ENCODE measurements around the gene TSHZ1.

Gene TSHZ1

DNA sequence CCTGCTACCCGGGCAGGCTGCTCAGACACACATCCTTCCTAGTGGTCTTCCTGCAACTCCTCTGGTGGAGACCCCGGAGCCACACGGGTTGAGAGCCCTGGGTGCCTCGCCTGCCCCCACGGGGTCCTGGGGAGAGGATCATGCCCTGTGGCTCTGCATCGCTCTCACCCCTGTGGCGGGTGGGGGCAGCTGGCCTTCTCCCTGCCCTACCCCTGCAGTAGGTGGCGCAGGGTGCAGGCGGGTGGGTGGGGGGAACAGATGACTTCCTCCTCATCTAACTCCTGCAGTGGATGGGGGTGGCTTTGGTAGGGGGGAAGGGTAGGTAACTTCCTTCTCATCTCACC lies 38.5 kb downstream of the TSHZ1 start:
- DNase-seq: no peak

GRCh38 chr18:75249672-75250470 lies 39.3 kb downstream of the TSHZ1 start:
- peak; percentile 33 for DNase-seq

DNA sequence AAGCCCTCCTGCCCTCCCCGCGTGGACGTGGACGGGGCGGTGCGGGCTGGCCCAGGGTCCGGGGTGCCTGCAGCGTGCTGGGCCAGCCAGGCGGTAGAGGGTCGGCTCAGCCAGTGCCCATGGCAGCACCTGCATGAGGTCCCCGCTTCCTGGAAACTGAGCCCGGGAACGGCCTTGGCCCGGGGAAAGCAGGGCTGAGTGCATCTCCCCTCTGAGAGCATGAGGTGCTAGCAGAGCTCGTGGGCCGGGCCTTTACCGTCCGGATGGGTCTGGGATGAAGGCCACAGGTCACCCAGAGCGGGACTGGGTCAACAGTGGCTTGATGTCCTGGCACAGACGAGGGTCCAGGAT lies 39.8 kb downstream of the TSHZ1 start:
- DNase-seq: no peak

DNA sequence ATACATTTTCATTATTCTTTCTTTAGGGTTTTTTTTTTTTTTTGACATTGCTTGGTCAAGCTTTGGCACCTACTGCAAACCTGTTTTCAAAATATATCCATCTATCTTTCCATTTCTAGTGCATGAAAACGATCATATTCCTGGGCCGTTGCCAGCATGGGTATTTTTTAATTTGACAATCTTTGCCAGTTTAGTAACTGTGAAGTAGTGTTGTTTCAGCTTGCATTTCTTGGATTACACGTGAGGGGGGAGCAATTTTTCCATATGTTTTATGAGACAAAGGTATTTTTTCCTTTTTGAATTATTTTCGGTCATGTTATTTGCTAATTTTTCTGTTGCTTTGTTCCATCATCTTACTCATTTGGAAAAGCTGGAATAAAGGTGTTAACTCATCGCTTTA lies 40.9 kb downstream of the TSHZ1 start:
- DNase-seq: no peak

GRCh38 chr18:75252136-75252535 lies 41.5 kb downstream of the TSHZ1 start:
- no peak for DNase-seq

DNA sequence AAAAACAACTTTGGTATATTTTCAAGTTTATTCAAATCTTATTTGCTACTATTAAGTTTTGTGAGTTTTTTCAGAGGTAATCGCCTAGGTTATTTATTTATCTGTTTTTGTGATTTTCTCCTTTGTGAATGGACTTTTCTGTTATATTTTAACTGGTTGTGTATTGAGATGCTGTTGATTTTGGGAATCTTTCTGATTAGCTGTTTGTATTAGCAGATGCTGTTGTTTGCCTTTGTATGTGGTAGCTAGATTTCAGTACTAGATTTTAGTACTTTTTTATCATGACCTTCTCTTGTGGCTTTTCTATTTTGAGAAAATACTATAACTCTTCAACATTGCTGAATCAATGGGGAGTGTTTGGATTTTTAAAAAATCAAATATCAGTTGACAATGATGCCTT lies 42.4 kb downstream of the TSHZ1 start:
- DNase-seq: no peak

- no peak for DNase-seq
Observed at GRCh38 chr18:75253784-75254183, 43.2 kb downstream of the TSHZ1 start.

GRCh38 chr18:75255094-75255493 lies 44.5 kb downstream of the TSHZ1 start:
- DNase-seq: no peak

GRCh38 chr18:75256376-75256775 lies 45.8 kb downstream of the TSHZ1 start:
- DNase-seq: no peak

- DNase-seq: no peak
Observed at GRCh38 chr18:75257605-75258004, 47.0 kb downstream of the TSHZ1 start.

- no peak for DNase-seq
Observed at GRCh38 chr18:75261430-75262223, 51.0 kb downstream of the TSHZ1 start.

DNA sequence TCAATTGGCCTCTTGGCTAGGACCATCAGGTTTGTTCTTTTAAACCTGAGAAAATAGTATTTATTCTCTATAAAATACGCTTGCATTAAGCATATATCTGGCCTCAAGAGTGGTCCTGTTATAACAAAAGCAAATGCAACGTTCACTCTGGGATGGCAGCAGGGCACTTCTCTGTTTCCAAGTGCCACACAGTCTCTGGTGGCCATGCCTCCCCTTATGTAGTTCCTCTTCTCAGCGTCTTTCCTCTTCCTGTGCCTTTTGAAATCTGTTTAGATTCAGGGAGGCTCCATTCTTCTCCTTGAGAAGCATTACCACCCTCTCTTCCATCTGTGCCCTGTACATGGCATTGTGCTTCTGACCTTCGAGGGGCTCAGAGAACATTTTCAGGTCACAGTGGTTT lies 51.9 kb downstream of the TSHZ1 start:
- DNase-seq: no peak

DNA sequence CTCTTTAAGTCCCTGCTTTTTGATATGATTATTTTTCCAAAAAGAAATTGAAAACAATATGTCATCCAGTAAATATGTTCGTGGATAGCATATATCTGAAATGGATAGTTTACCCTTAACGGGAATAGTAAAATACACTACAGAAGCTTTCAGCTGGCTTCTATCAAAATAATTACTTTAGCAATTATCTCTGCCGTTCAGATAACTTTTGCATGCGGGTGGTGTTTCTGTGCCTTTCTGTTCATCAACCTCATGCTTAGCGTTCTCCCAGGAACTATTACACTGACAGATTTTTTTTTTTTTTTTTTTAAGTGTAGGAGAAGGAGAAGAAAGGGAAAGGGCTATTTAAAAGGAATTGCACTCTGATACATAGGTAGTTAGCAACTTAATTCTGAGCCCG lies 53.6 kb downstream of the TSHZ1 start:
- DNase-seq: no peak

- DNase-seq: no peak
Observed at GRCh38 chr18:75264926-75265597, 54.5 kb downstream of the TSHZ1 start.

DNA sequence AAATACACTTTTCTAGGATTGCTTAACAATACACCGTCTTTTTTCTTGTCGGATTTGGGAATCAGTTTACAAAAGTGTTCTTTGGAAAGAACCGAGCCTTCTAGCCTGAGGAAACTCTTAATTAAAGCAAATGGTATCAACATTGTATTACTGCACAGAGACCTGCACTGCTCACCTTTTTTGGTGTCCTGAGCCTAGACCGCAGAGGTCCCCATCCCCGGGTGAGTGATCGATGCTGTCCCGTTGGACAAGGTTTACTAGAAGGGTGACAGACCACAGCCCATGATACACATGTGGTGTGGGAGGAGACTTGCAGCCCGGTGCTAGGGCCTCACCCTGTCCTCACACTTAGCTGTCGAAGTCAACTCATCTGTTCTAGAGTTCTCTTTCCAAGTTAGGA lies 55.3 kb downstream of the TSHZ1 start:
- no peak for DNase-seq

DNA sequence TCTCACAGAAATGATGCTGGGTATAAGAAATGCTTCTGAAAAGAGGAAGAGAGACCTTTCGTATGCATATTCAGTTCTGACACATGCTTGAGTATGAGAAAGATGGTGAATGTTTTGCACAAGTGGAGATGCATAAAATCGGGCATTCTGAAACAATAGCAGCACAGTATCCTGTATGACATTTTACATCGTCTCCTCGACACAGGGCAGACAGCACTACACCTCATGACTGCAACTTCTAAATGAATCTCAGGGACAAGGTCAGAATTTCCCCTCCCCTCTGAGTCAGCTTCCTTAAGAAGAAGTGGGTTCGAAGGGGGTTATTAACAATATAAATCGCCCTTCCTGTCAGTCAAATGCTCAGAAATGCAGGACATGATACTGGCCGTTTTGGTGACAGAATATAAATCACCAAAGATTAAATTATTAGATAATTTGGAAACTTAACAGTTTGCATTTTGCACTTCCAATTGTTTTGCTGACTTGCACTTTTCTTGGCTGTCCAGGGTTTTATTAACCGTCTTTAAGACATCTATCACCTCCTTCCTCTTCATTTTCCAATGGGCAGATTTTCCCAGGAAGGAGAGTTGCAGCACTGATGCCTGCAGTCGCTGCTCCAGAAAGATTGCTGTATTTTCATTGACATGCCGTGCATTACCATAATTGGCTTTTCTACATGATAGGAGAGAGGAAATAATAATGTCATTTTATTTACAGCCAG lies 57.2 kb downstream of the TSHZ1 start:
- no peak for DNase-seq

- DNase-seq: no peak
Observed at GRCh38 chr18:75268364-75268646, 57.7 kb downstream of the TSHZ1 start.

DNA sequence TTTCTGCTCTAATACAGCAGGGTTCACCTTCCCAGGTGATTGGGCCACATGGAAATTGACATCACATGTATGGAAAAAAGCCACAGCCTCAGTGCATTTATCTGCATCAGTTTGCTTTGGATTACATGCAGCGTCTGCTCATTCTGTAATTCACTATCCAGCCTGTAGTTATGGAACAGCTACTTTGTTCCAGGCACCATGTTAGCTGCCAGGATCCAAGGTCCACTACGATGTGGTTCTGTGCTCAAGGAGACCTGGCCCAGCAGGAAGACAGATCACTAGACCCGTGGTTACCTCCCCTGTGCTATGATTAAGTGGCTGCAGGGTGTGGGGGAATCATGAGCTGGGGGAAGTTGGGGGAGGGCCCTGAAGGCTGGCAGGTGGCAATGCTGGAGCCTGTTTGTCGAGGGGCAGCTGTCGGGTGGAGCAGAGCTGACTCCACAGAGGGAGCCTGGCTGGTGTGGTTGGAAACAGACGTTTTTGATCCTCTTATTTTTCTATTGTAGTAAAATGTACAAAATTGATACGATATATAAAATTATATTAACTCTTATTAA lies 58.6 kb downstream of the TSHZ1 start:
- DNase-seq: no peak

- DNase-seq: no peak
Observed at GRCh38 chr18:75269696-75270095, 59.1 kb downstream of the TSHZ1 start.

DNA sequence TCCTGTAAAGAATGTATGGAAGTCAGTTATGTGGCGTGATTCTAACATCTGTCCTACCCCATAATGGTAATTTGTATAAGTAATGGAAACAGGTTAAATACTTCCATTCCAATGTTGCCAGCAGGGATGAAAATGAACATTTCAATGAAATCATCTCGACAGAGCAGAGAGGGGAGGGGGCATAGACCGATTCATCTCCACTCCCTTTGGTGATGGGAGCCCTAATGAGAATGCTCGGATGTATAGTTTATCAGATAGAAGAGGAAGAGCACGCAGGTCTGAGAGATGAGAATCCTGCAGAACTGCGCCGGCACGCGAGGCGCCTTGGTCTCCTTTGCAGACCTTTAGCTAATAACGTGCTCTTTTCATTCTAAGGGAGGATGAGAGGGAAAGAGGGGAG lies 61.4 kb downstream of the TSHZ1 start:
- no peak for DNase-seq

DNA sequence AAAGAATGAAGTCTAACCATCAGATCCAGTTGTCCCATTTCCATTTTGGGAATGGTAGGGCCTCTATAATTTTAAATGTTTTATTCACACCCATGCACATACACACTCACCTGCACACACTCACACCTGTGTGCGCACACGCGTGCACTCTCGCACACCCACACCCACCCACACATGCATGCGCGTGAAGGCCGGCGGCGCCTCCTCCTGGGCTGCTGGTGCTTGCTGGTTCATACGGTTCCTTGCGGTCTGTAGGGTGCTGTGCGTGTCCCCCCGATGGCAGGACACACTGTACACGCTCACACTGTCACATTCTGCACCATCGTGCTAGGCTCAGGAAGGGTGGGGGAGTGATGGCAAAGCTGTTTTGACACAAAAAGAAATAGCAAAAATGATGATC lies 63.2 kb downstream of the TSHZ1 start:
- no peak for DNase-seq

DNA sequence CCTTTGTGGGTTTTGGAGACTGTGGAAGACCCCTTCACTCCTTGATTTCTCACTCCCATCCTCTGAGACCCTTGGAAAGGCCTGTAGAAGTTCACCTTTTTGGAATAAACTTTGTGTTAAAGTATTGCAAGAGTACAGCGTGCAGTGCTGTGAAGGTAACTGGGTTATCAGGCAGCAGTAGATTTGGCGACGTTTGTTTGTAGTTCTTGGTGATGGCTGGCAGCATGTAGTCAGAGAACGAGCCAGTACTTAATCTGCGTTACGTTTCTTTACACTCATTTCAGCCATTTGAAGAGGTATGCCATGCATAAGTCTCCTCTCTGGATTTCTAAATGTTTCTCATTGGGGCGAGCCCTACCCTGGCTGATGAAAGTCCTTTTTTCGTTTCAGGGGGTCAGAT lies 64.6 kb downstream of the TSHZ1 start:
- DNase-seq: no peak

Measured in CD4-positive, alpha-beta T cell treated with Interleukin-10 for 1 hour (primary cell).